GM18520 (cell line): ENCODE measurements around the gene UGT1A5.
"Not testable (repeated sequence)": the region's sequence is repeated elsewhere in the genome, so short reads cannot be mapped to it uniquely, and the experiment has no call there.

ENCODE experiments used
- ATAC-seq: cut with Tn5 transposase; IDR thresholded peaks from one replicate; pipeline ENCODE4 v1.9.1; 2021; ENCODE audit not compliant: unreplicated experiment

Gene UGT1A5

DNA sequence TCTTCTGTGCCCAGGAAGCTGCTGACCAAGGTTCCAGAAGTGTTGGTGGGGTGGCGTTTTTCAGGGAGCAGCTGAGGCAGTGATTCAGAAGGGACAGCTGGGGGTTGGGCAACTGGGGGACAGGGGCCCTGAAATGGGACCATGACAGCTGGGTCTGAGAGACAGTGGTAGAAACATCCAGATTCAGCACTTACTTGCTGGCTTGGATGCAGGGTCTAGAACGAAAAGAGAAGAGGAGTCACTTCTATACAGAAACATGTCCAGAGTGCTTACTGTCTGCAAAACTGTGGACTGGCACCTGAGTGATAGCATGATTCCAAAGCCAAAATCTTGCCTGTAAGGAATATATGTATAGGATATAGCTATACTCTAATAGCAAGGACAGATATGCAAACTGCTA lies 33.1 kb downstream of the UGT1A5 start:
- not testable (repeated sequence) for ATAC-seq

DNA sequence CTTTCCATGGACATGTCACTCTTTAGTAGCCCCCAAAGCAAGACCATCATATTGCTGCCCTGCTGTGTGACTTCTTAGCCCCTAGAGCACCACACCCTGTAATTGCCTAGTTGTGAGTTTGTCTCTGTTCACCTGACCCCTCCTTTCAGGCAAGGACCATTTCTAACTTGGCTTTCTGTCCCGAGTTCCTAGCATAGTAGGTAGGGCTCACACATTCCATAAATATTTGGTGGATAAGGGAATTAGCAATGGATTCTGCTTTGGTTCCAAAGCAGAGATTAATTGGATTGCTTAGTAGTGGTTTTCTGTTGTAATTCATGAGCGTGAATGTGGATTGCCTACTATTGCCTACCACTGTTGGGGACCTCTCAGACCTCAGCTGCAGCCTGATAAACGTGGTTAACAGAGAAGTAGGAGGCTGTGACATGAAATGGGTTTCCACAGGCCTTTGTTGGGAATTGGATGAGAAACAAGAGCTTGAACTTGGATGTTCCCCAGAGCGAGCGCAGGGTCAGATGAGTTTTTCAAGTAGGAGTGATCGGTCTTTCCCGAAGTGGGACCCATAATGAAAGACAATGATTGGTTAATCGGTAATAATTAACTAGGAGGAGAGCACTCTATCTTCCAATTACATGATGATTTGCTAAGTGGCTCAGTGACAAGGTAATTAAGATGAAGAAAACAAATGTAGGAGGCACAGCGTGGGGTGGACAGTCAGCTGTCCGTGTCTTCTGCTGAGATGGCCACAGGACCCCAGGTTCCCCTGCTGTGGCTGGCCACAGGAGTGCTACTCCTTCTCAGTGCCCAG lies 34.0 kb downstream of the UGT1A5 start:
- ATAC-seq: no peak

DNA sequence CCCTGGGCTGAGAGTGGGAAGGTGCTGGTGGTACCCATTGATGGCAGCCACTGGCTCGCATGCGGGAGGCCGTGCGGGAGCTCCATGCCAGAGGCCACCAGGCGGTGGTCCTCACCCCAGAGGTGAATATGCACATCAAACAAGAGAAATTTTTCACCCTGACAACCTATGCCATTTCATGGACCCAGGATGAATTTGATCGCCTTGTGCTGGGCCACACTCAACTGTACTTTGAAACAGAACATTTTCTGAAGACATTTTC lies 34.5 kb downstream of the UGT1A5 start:
- no peak for ATAC-seq

DNA sequence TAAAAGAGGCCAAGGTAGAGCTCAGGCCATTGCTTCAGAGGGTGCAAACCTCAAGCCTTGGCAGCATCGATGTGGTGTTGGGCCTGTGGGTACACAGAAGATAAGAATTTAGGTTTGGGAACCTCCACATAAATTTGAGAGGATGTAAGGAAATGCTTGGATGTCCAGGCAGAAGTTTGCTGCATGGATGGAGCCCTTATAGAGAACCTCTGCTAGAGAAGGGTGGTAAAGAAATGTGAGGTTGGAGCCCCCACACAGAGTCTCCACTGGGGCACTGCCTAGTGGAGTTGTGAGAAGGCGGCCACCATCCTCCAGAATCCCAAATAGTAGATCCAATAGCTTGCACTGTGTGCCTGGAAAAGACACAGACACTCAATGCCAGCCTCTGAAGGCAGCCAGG lies 38.0 kb downstream of the UGT1A5 start:
- not testable (repeated sequence) for ATAC-seq

DNA sequence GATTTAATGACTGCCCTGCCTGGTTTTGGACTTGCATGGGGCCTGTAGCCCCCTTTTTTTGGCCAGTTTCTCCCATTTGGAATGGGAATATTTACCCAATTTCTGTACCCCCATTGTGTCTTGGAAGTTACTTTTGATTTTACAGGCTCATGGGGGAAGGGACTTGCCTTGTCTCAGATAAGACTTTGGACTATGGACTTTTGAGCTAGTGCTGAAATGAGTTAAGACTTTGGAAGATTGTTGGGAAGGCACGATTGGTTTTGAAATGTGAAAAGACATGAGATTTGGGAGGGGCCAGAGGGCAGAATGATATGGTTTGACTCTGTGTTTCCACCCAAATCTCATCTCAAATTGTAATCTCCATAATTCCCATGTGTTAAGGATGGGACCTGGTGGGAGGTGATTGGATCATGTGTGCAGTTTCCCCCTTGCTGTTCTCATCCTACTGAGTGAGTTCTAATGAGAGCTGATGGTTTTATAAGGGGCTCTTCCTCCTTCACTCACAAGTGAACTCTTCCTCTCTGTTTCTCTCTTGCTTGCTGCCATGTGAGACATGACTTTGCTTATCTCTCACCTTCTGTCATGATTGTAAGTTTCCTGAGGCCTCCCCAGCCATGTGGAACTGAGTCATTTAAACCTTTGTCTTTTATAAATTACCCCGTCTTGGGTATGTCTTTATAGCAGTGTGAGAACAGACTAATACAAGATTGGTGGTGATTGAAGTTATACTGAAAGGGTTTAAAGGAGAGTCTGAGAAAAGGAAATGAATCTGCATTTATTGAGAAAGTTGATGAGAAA lies 38.7 kb downstream of the UGT1A5 start:
- ATAC-seq: not testable (repeated sequence)

DNA sequence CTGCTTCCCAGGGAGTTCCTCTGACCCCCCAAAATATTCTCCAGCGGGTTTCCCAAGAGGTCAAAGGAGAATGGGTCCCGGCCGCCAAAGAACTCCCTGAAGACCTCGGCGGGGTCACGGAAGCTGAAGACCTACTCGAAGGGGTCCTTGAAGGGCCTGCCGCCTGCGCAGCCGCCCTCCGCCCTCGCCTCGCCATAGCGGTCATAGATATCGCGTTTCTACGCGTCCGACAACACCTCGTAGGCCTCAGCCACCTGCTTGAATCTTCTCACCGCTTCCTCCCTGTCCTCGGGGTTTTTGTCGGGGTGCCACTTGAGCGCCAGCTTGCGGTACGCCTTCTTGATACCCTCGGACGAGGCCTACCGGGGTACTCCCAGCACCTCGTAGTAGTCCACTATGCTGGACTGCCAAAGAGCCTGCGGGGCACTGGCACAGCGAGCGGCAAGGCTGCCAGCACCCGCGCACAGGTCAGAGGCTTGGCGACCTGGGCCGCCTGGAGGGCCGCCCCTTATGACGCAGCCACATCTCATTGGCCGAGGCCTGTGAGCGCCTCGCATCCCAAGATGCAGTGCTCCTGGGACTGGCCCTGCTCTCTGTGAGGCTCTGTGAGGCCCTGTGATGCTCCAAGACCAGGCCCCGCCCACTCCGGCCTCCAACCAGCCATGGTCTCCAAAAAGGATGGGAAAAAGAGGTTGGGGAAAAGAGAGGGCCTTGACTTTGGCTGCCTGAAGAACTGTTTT lies 42.3 kb downstream of the UGT1A5 start:
- ATAC-seq: no peak

DNA sequence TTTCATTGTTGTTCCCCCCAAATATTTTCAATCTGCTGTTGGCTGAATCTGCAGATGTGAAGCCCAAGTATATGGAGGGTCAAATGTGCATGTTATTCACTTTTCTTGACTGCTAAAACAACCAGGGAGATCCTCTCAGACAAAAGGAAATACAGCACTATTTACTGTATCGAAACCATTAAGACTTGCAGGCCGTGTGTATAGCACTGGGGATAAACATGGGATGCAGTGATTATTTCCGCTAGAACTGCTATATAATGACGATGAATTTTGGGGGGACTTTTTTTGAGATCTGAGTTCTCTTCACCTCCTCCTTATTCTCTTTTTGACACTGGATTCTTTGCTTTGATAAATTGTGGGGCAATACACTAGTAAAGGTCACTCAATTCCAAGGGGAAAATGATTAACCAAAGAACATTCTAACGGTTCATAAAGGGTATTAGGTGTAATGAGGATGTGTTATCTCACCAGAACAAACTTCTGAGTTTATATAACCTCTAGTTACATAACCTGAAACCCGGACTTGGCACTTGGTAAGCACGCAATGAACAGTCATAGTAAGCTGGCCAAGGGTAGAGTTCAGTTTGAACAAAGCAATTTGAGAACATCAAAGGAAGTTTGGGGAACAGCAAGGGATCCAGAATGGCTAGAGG lies 43.8 kb downstream of the UGT1A5 start:
- ATAC-seq: no peak

DNA sequence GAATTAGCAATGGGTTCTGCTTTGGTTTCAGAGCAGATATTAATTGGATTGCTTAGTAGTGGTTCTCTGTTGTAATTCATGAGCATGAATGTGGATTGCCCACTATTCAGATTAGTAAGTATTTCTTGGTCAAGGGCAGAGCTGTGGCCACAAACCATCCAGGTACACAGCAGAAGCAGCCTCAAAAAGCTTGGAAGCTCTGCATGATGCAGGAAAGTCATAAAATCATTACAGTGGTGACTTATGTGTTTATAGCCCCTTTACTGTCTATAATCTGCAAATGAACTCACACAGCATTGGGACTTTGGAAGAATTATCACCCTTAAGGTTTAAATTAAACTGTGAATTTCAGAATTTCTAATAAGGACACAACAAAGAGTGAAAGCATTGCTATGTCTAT lies 45.4 kb downstream of the UGT1A5 start:
- no peak for ATAC-seq

DNA sequence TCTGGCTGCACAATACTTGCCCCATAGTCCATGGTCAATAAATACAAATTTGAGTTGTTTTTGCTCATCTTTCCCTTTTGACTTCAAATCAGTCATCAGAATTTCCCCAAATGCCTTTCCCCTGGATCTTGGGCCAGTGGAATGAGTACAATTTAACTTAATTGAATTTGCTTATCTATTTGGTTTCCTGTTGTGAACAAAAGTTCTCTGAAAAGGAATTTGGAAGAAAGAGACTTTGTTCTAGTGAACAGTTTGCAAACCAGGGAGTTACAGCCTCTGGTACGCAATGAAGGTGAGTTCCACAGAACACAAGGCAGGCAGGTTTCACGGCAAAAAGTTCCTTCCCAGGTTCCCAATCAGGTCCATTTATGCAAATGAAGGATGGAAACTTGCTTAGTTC lies 46.1 kb downstream of the UGT1A5 start:
- ATAC-seq: no peak

DNA sequence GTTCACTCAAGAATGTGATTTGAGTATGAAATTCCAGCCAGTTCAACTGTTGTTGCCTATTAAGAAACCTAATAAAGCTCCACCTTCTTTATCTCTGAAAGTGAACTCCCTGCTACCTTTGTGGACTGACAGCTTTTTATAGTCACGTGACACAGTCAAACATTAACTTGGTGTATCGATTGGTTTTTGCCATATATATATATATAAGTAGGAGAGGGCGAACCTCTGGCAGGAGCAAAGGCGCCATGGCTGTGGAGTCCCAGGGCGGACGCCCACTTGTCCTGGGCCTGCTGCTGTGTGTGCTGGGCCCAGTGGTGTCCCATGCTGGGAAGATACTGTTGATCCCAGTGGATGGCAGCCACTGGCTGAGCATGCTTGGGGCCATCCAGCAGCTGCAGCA lies 47.3 kb downstream of the UGT1A5 start, which contains the start of gene UGT1A1:
Gene UGT1A1 (plus strand): TSS at position 228 of the 400 bp plus-strand sequence. CDS start 18 bp downstream, at position 246.
- ATAC-seq: no peak

DNA sequence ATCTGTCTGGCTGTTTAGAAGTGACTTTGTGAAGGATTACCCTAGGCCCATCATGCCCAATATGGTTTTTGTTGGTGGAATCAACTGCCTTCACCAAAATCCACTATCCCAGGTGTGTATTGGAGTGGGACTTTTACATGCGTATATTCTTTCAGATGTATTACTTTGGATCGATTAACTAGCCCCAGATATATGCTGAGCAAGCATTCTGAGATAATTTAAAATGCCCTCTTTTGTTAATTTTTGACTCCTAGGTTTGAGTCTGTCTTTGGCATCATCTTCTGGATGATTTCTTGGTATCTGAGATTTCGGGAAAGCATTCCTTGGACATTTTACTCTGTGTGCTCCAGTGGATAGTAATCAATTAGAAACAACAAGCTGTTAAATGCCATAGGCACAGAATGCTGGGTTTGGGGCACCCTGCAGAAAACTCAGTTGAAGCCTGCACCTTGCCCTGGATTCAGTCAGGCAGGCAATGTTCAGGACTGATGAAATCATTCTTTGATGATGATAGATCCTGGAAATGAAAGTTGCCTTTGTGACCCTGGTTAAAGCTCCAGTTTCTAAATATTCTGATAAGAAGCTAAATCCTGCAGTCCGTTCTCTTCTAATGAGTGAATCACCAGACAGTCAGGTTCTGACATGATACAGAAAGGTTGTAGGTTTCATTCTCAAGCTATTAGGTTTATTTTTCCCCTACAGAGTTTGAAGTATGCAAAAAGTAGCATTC lies 48.5 kb downstream of the UGT1A5 start:
- no peak for ATAC-seq

DNA sequence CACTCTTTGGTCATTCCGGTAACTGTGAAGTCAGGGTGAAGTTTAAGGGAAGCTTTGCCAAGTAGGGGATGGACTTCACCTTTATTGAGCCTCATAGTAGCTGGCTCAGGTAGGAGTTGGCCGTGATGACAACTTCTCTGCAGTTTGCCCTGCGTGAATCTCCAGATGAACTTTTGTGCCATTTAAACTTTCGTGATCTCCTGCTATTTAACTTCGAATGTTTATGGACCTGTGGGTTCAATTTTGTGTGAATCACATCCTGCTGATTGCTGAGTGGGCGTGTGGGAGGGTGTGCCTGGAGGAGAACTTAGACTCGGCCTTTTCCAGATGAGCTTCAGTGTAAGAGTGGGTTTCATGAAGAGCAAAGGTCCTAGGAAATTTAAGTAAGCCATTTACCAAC lies 51.6 kb downstream of the UGT1A5 start:
- ATAC-seq: no peak

DNA sequence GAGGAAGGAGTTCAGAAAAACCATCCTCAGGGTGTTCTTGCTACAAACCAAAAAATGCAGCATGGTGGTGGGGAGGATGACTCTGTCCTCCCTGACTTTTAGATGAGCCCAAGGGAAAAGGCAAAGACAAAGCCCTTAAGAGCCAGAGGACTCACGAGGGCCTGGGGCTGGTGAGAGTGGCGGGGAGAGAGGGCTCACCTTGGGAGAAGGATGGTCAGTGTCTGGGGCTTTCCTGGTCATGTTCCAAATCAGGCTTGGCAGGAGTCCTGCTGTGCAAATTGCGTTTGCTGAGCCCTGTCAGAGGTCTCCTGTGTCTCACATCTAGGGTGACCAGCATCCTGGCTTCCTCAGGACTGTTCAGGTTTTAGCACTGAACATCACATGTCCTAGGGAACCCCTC lies 52.1 kb downstream of the UGT1A5 start:
- no peak for ATAC-seq

DNA sequence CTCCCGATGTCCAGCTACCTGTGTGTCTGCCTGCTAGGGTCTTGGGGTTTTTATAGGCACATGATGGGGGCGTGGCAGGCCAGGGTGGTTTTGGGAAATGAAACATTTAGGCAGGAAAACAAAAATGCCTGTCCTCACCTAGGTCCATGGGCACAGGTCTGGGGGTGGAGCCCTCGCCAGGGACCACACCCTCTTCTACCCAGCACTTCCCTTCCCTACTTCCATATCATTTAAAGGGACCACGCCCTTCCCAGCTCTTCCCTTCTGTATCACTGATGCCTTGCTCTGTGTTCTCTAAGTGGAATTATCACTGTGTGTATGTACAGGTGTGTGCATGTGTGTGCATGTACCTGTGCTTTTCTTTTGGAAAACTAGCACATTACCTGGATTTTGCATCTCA lies 53.7 kb downstream of the UGT1A5 start:
- no peak for ATAC-seq

DNA sequence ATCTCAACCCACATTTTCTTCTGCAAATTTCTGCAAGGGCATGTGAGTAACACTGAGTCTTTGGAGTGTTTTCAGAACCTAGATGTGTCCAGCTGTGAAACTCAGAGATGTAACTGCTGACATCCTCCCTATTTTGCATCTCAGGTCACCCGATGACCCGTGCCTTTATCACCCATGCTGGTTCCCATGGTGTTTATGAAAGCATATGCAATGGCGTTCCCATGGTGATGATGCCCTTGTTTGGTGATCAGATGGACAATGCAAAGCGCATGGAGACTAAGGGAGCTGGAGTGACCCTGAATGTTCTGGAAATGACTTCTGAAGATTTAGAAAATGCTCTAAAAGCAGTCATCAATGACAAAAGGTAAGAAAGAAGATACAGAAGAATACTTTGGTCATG lies 55.4 kb downstream of the UGT1A5 start:
- ATAC-seq: no peak

DNA sequence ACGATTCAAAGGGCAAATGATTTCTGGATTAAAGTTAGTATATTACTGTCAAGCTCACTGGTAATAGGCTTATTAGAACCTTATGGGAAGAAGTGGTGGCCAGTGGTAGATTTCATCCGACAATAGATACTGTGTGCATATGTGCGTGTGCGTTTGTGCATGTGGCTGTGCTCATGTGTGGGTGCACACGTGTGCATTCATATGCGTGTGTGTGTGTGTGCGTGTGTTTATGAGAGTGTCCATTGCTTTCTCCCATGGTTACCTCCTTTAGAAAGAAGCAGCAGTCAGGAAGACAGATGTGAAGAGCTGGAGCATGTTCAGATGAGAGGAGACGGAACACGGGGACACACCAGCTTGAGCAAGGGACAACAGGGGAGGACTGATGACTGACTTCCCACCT lies 56.6 kb downstream of the UGT1A5 start:
- ATAC-seq: no peak

DNA sequence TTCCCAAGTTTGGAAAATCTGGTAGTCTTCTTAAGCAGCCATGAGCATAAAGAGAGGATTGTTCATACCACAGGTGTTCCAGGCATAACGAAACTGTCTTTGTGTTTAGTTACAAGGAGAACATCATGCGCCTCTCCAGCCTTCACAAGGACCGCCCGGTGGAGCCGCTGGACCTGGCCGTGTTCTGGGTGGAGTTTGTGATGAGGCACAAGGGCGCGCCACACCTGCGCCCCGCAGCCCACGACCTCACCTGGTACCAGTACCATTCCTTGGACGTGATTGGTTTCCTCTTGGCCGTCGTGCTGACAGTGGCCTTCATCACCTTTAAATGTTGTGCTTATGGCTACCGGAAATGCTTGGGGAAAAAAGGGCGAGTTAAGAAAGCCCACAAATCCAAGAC lies 59.4 kb downstream of the UGT1A5 start:
- no peak for ATAC-seq

DNA sequence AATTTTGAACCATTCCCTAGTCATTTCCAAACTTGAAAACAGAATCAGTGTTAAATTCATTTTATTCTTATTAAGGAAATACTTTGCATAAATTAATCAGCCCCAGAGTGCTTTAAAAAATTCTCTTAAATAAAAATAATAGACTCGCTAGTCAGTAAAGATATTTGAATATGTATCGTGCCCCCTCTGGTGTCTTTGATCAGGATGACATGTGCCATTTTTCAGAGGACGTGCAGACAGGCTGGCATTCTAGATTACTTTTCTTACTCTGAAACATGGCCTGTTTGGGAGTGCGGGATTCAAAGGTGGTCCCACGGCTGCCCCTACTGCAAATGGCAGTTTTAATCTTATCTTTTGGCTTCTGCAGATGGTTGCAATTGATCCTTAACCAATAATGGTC lies 59.9 kb downstream of the UGT1A5 start:
- ATAC-seq: no peak

DNA sequence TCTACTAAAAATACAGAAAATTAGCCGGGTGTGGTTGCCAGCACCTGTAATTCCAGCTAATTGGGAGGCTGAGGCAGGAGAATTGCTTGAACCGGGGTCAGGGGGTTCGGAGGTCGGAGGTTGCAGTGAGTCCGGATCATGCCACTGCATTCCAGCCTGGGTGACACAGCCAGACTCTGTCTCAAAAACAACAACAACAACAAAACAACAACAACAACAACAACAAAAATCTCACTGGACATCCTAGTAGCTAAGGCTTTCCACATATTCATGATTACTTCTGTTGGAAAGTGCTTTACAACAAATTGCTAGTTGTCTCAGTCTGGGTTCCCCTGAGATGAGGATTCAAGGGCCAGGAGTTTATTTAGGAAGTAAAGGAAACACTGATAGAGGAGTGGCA lies 61.1 kb downstream of the UGT1A5 start:
- no peak for ATAC-seq

DNA sequence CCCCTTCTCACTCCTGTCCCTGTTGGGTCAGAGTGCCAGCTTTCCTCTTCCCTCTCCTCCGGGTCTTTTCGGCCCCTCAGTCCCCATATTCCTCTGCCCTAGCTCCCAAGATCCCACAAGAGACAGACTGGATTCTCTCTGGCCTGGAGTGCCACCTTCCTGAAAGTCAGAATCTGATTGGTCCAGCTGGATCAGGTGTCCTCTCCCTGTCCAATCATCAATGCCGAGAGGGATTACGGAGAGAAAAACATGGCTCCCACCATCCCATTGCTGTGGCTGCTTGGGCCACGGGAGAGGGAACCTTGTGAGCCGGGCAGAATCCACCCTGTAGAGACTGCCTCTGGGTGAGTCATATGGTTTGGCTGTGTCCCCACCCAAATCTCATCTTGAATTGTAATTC lies 62.7 kb downstream of the UGT1A5 start:
- ATAC-seq: no peak

DNA sequence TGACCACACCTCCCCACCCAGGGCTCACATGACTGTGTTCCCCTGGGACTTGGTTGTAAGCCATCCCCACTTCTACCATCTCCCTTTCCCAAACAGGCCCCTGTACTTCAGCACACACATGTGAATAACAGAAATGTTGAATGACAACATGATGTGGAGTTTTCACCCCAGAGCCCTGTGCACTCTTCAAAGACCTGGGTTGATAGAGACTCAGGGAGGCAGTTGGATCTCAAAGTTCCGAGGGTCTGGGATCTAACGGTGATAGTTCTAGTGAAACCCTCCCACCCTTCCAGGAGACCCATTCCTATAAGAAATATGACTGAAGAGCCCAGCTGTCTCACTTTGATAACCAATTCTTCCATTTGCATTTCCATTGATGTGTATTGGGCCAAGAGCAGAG lies 65.3 kb downstream of the UGT1A5 start, which contains the start of gene MROH2A:
Gene MROH2A (plus strand): TSS at position 301 of the 400 bp plus-strand sequence. CDS start 1,029 bp downstream, outside the sequence.
- no peak for ATAC-seq
